CD14-positive monocyte (primary cell): ENCODE measurements around the gene ZNF385C. TPM values are rescaled to one million over a fixed set of nuclear protein-coding genes. Genes with fewer than 3 reads are reported as not detected.

Experiments
- DNase-seq, 3 donors: peaks; one replicate each; pipeline ENCODE4 v3.0.0-alpha.2; 2011 to 2022
- H2AFZ ChIP-seq: 2 replicates; pipeline ENCODE4 v1.6.0; 2012; ENCODE audit warnings: mild to moderate bottlenecking, low read depth, low read length, inconsistent platforms; ENCODE audit not compliant: insufficient read depth, poor library complexity, severe bottlenecking
- H3K27ac ChIP-seq, 2 donors: 1 replicate in 1 of 2; 2 replicates in 1 of 2; pipeline ENCODE4 v1.5.1; 2012 to 2013; ENCODE audit warnings: low read length in 2 of 2, control low read depth in 1 of 2, inconsistent platforms in 1 of 2, low read depth in 1 of 2, mild to moderate bottlenecking in 1 of 2
- H3K27me3 ChIP-seq, 2 donors: one replicate each; pipeline versions ENCODE4 v1.6.0 to v1.6.1; 2011 to 2013; ENCODE audit warnings: low read length in 2 of 2; ENCODE audit not compliant: control insufficient read depth in 2 of 2, insufficient read depth in 2 of 2
- H3K36me3 ChIP-seq, 2 donors: replicated peaks in 1 of 2; 1 replicate in 1 of 2; 2 replicates in 1 of 2; pipeline versions ENCODE4 v1.5.1 to v1.6.1; 2012 to 2013; ENCODE audit warnings: low read length in 2 of 2, control low read depth in 1 of 2, inconsistent platforms in 1 of 2, mild to moderate bottlenecking in 1 of 2; ENCODE audit not compliant: insufficient read depth in 2 of 2, control insufficient read depth in 1 of 2
- H3K4me1 ChIP-seq, 2 donors: 1 replicate in 1 of 2; 2 replicates in 1 of 2; pipeline versions ENCODE4 v1.5.1 to v1.6.1; 2012 to 2013; ENCODE audit warnings: low read length in 2 of 2, control low read depth in 1 of 2, inconsistent platforms in 1 of 2, mild to moderate bottlenecking in 1 of 2, moderate library complexity in 1 of 2; ENCODE audit not compliant: insufficient read depth in 2 of 2, control insufficient read depth in 1 of 2
- H3K4me2 ChIP-seq: replicated peaks from 2 replicates; pipeline ENCODE3; 2012; ENCODE audit warnings: low read length, moderate library complexity, mild to moderate bottlenecking; ENCODE audit not compliant: poor library complexity, severe bottlenecking; ENCODE audit errors: extremely low read depth
- H3K4me3 ChIP-seq, 3 experiments: fragments of 200-600 bp in 1 of 3; sonication (generic) in 1 of 3; replicated peaks in 1 of 3; 1 replicate in 2 of 3; 2 replicates in 1 of 3; pipeline ENCODE4 v1.5.1; 2011 to 2013; ENCODE audit warnings: low read length in 3 of 3, mild to moderate bottlenecking in 3 of 3, control low read depth in 2 of 3, low read depth in 2 of 3, inconsistent platforms in 1 of 3, moderate library complexity in 1 of 3
- H3K79me2 ChIP-seq: 2 replicates; pipeline ENCODE4 v1.6.0; 2012; ENCODE audit warnings: mild to moderate bottlenecking, control low read depth, inconsistent platforms, low read length, moderate library complexity; ENCODE audit not compliant: insufficient read depth
- H3K9ac ChIP-seq: 2 replicates; pipeline ENCODE4 v1.6.0; 2017; ENCODE audit warnings: low read length, mild to moderate bottlenecking; ENCODE audit not compliant: insufficient read depth, poor library complexity, severe bottlenecking
- H3K9me3 ChIP-seq, 2 donors: replicated peaks in 1 of 2; 1 replicate in 1 of 2; 2 replicates in 1 of 2; pipeline versions ENCODE4 v1.5.1 to v1.6.1; 2012 to 2013; ENCODE audit warnings: low read length in 2 of 2, control low read depth in 1 of 2; ENCODE audit not compliant: control insufficient read depth in 1 of 2, insufficient read depth in 1 of 2
- H4K20me1 ChIP-seq: 2 replicates; pipeline ENCODE4 v1.6.0; 2012; ENCODE audit warnings: mild to moderate bottlenecking, low read length, control low read depth, moderate library complexity; ENCODE audit not compliant: insufficient read depth
- H3K27ac Mint-ChIP-seq, 7 donors: one replicate each; pipeline ENCODE4 v1.8.0; 2020; ENCODE audit warnings: mild to moderate bottlenecking in 7 of 7, mixed read lengths in 7 of 7, moderate library complexity in 6 of 7, inconsistent platforms in 2 of 7
- H3K27me3 Mint-ChIP-seq, 3 donors: one replicate each; pipeline ENCODE4 v1.8.0; 2021 to 2022; ENCODE audit warnings: low read depth in 3 of 3, mild to moderate bottlenecking in 3 of 3, mixed read lengths in 3 of 3, moderate library complexity in 3 of 3, inconsistent platforms in 1 of 3
- H3K36me3 Mint-ChIP-seq, 2 donors: one replicate each; pipeline ENCODE4 v1.8.0; 2020; ENCODE audit warnings: mixed read lengths in 2 of 2, inconsistent platforms in 1 of 2, mild to moderate bottlenecking in 1 of 2
- H3K4me1 Mint-ChIP-seq: one replicate; pipeline ENCODE4 v1.8.0; 2020; ENCODE audit warnings: mild to moderate bottlenecking, mixed read lengths
- H3K4me3 Mint-ChIP-seq, 2 donors: one replicate each; pipeline ENCODE4 v1.8.0; 2020; ENCODE audit warnings: mild to moderate bottlenecking in 2 of 2, mixed read lengths in 2 of 2, moderate library complexity in 1 of 2
- H3K9me3 Mint-ChIP-seq, 7 donors: one replicate each; pipeline ENCODE4 v1.8.0; 2020 to 2022; ENCODE audit warnings: mixed read lengths in 7 of 7, mild to moderate bottlenecking in 6 of 7, moderate library complexity in 6 of 7, inconsistent platforms in 2 of 7
- CTCF ChIP-seq: fragments of 200-600 bp; IDR thresholded peaks from one replicate; pipeline ENCODE4 v1.8.0; 2022; ENCODE audit warnings: antibody characterized with exemption, mild to moderate bottlenecking
- WGBS: methylation state at CpG from one replicate; pipeline ENCODE4 v1.1.5; 2013; ENCODE audit warnings: missing lambda C conversion rate; ENCODE audit not compliant: insufficient coverage; 5-methylcytosine and 5-hydroxymethylcytosine counted together
- intact Hi-C, 2 donors: fragments of 100-400 bp; cut with micrococcal nuclease; formaldehyde crosslinking; loops; one replicate each; pipeline versions ENCODE4 v1.15.0 to v1.15.1; 2023
- polyA plus RNA-seq, 3 donors: library from polyadenylated mRNA; depleted of rRNA in 1 of 3; unstranded in 2 of 3; stranded (reverse) in 1 of 3; fragments of 300-500 nt in 2 of 3; fragments of >200 nt in 1 of 3; fragmentation: Illumina TruSeq in 2 of 3; gene quantifications; 1 replicate in 2 of 3; 2 replicates in 1 of 3; pipeline ENCODE4 v1.2.3, GENCODE V29; 2012 to 2021

The ZNF385C gene
- polyA plus RNA-seq, 3 donors, result 0.09 to 0.55 TPM; not detected in 1

GRCh38 chr17:42051645-42052044 is 46.6 kb downstream of the ZNF385C start:
- Mint-ChIP-seq H3K36me3 (no peaks in the 10 kb centered on the region), H3K27ac (no peak overlapping the region), H3K27me3 (peaks cover 20 to 42% (median 30%) of the 10 kb centered on the region in 3 donors), H3K9me3 (peaks cover 0 to 5% (median 0%) of the 10 kb centered on the region in 7 donors), H3K4me1 (peaks cover 14% of the 10 kb centered on the region), H3K4me3 (peak overlapping the region; percentile 64 to 89)
- peaks cover 0 to 7% of the 10 kb centered on the region in 2 donors for H3K27me3 ChIP-seq
- H3K4me3 ChIP-seq, result no peak overlapping the region
- H3K4me2 ChIP-seq, result no peak overlapping the region
- peaks cover 9 to 12% of the 10 kb centered on the region in 2 donors for H3K4me1 ChIP-seq
- H3K9ac ChIP-seq, result no peak overlapping the region
- no peaks in the 10 kb centered on the region for H4K20me1 ChIP-seq
- H3K36me3 ChIP-seq, result no peaks in the 10 kb centered on the region
- no peaks in the 10 kb centered on the region for H3K79me2 ChIP-seq
- intact Hi-C loops, result no loop called here
- WGBS, result 87% methylated on average over 6 of the region's 7 CpGs
- H2AFZ ChIP-seq, result no peak overlapping the region
- no peak for DNase-seq
- no peaks in the 10 kb centered on the region for H3K9me3 ChIP-seq
- H3K27ac ChIP-seq, result no peak overlapping the region
- TF ChIP-seq CTCF, result no peak

- no peak for TF ChIP-seq CTCF
- Histone ChIP-seq H2AFZ (peak overlapping the region; percentile 96), H3K4me3 (peak overlapping the region; percentile 35 to 69 (median 45)), H3K79me2 (no peaks in the 10 kb centered on the region), H3K27ac (no peak overlapping the region), H3K9me3 (no peaks in the 10 kb centered on the region), H3K4me1 (peaks cover 9 to 12% of the 10 kb centered on the region in 2 donors), H3K27me3 (peaks cover 0 to 7% of the 10 kb centered on the region in 2 donors), H4K20me1 (no peaks in the 10 kb centered on the region), H3K36me3 (no peaks in the 10 kb centered on the region), H3K4me2 (peak overlapping the region; percentile 87), H3K9ac (no peak overlapping the region)
- peak overlapping the region; percentile 89 to 98 for H3K4me3 Mint-ChIP-seq
- intact Hi-C loops, result no loop called here
- no peak for DNase-seq
- WGBS, result 67% methylated on average over 8 of the region's 8 CpGs
- peaks cover 0 to 5% (median 0%) of the 10 kb centered on the region in 7 donors for H3K9me3 Mint-ChIP-seq
- H3K36me3 Mint-ChIP-seq, result no peaks in the 10 kb centered on the region
- H3K4me1 Mint-ChIP-seq, result peaks cover 14% of the 10 kb centered on the region
- peak overlapping the region in 2 of 7 donors; percentile 7 to 76 for H3K27ac Mint-ChIP-seq
- H3K27me3 Mint-ChIP-seq, result peaks cover 20 to 42% (median 30%) of the 10 kb centered on the region in 3 donors
These were observed 47.3 kb downstream of the ZNF385C start for GRCh38 chr17:42051013-42051400.
